ENCODE measurements around the gene WAPL. TPM values are rescaled to one million over a fixed set of nuclear protein-coding genes. Genes with fewer than 3 reads are reported as not detected.

Gene WAPL
- polyA plus RNA-seq, 3 donors: 17.8 to 26.5 (median 18.3) TPM

- Histone ChIP-seq H3K9me3 (replicated peaks in 1 of 2; ENCODE audit: control insufficient read depth in 1 of 2, insufficient read depth in 1 of 2, low read length in 2 of 2) (no peaks in the 10 kb centered on the region), H2AFZ (ENCODE audit: insufficient read depth, low read depth, low read length, poor library complexity, severe bottlenecking) (no peak overlapping the region), H3K36me3 (replicated peaks in 1 of 2; ENCODE audit: control insufficient read depth in 1 of 2, insufficient read depth in 2 of 2, low read length in 2 of 2) (no peaks in the 10 kb centered on the region), H3K4me3 (replicated peaks in 1 of 3; ENCODE audit: low read depth in 2 of 3, low read length in 3 of 3) (no peak overlapping the region), H3K4me1 (ENCODE audit: control insufficient read depth in 1 of 2, insufficient read depth in 2 of 2, low read length in 2 of 2) (peaks cover 15 to 23% of the 10 kb centered on the region in 2 donors), H3K4me2 (replicated peaks; ENCODE audit: extremely low read depth, low read length, poor library complexity, severe bottlenecking) (no peak overlapping the region), H3K9ac (ENCODE audit: insufficient read depth, low read length, poor library complexity, severe bottlenecking) (no peak overlapping the region), H4K20me1 (ENCODE audit: insufficient read depth, low read length) (no peaks in the 10 kb centered on the region), H3K27me3 (ENCODE audit: control insufficient read depth in 2 of 2, insufficient read depth in 2 of 2, low read length in 2 of 2) (peaks cover 27 to 38% of the 10 kb centered on the region in 2 donors), H3K79me2 (ENCODE audit: insufficient read depth, low read length) (no peaks in the 10 kb centered on the region), H3K27ac (ENCODE audit: low read depth in 1 of 2, low read length in 2 of 2) (no peak overlapping the region)
- no peak for DNase-seq
- H3K27me3 Mint-ChIP-seq (ENCODE audit: low read depth in 3 of 3): peaks cover 40 to 60% (median 43%) of the 10 kb centered on the region in 3 donors
- peaks cover 0 to 6% of the 10 kb centered on the region in 2 donors for H3K36me3 Mint-ChIP-seq
- peak overlapping the region in 1 of 2 donors; percentile 89 for H3K4me3 Mint-ChIP-seq
- H3K27ac Mint-ChIP-seq: no peak overlapping the region
- intact Hi-C loops (cut with micrococcal nuclease): no loop called here
- H3K9me3 Mint-ChIP-seq: peaks cover 0 to 16% (median 4%) of the 10 kb centered on the region in 7 donors
- TF ChIP-seq, protein P1, sequence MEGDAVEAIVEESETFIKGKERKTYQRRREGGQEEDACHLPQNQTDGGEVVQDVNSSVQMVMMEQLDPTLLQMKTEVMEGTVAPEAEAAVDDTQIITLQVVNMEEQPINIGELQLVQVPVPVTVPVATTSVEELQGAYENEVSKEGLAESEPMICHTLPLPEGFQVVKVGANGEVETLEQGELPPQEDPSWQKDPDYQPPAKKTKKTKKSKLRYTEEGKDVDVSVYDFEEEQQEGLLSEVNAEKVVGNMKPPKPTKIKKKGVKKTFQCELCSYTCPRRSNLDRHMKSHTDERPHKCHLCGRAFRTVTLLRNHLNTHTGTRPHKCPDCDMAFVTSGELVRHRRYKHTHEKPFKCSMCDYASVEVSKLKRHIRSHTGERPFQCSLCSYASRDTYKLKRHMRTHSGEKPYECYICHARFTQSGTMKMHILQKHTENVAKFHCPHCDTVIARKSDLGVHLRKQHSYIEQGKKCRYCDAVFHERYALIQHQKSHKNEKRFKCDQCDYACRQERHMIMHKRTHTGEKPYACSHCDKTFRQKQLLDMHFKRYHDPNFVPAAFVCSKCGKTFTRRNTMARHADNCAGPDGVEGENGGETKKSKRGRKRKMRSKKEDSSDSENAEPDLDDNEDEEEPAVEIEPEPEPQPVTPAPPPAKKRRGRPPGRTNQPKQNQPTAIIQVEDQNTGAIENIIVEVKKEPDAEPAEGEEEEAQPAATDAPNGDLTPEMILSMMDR (IDR thresholded peaks at IDR 0.05): no peak
- 79% methylated on average over 3 of the region's 6 CpGs for WGBS (ENCODE audit: insufficient coverage)
- H3K4me1 Mint-ChIP-seq: peaks cover 23% of the 10 kb centered on the region
These were observed 118.3 kb downstream of the WAPL start for GRCh38 chr10:86403183-86403797.

- Histone ChIP-seq H3K27ac (ENCODE audit: low read depth in 1 of 2, low read length in 2 of 2) (no peak overlapping the region), H3K9me3 (replicated peaks in 1 of 2; ENCODE audit: control insufficient read depth in 1 of 2, insufficient read depth in 1 of 2, low read length in 2 of 2) (no peaks in the 10 kb centered on the region), H4K20me1 (ENCODE audit: insufficient read depth, low read length) (no peaks in the 10 kb centered on the region), H3K4me1 (ENCODE audit: control insufficient read depth in 1 of 2, insufficient read depth in 2 of 2, low read length in 2 of 2) (peaks cover 15 to 23% of the 10 kb centered on the region in 2 donors), H2AFZ (ENCODE audit: insufficient read depth, low read depth, low read length, poor library complexity, severe bottlenecking) (no peak overlapping the region), H3K27me3 (ENCODE audit: control insufficient read depth in 2 of 2, insufficient read depth in 2 of 2, low read length in 2 of 2) (peaks cover 27 to 38% of the 10 kb centered on the region in 2 donors), H3K4me2 (replicated peaks; ENCODE audit: extremely low read depth, low read length, poor library complexity, severe bottlenecking) (no peak overlapping the region), H3K9ac (ENCODE audit: insufficient read depth, low read length, poor library complexity, severe bottlenecking) (no peak overlapping the region), H3K79me2 (ENCODE audit: insufficient read depth, low read length) (no peaks in the 10 kb centered on the region), H3K4me3 (replicated peaks in 1 of 3; ENCODE audit: low read depth in 2 of 3, low read length in 3 of 3) (no peak overlapping the region), H3K36me3 (replicated peaks in 1 of 2; ENCODE audit: control insufficient read depth in 1 of 2, insufficient read depth in 2 of 2, low read length in 2 of 2) (no peaks in the 10 kb centered on the region)
- peak overlapping the region in 1 of 2 donors; percentile 89 for H3K4me3 Mint-ChIP-seq
- no peak for DNase-seq
- TF ChIP-seq, protein P1 (IDR thresholded peaks at IDR 0.05): no peak
- H3K4me1 Mint-ChIP-seq: peaks cover 23% of the 10 kb centered on the region
- H3K9me3 Mint-ChIP-seq: peaks cover 0 to 16% (median 4%) of the 10 kb centered on the region in 7 donors
- H3K27me3 Mint-ChIP-seq (ENCODE audit: low read depth in 3 of 3): peaks cover 40 to 61% (median 47%) of the 10 kb centered on the region in 3 donors
- 52% methylated on average over 18 of the region's 18 CpGs for WGBS (ENCODE audit: insufficient coverage)
- peak overlapping the region in 1 of 7 donors; percentile 56 for H3K27ac Mint-ChIP-seq
- intact Hi-C loops (cut with micrococcal nuclease): no loop called here
- peaks cover 0 to 6% of the 10 kb centered on the region in 2 donors for H3K36me3 Mint-ChIP-seq
These were observed 119.2 kb downstream of the WAPL start for GRCh38 chr10:86402283-86402941.

All from CD14-positive monocyte (primary cell).